HCT116 (cell line): ENCODE data around the gene SPOCK3. TPM values are rescaled to one million over a fixed set of nuclear protein-coding genes. Genes with fewer than 3 reads are reported as not detected.

Experiments
- ATAC-seq: fragments of 200-7000 bp; cut with Tn5 transposase; 2 replicates; pipeline ENCODE4 v1.9.1; 2020; ENCODE audit warnings: mild to moderate bottlenecking, moderate library complexity
- BruUV-seq: library from RNA; stranded (reverse); fragments of 400-500 nt; replicated peaks from 2 replicates; lab custom pipeline; 2021; lab: Mats Ljungman, UMichigan
- CTCF ChIA-PET: fragments of 300-600 bp; sonication (Branson Sonifier 250); formaldehyde crosslinking; loops from one replicate; lab custom pipeline; 2021; ENCODE audit warnings: antibody characterized with exemption; lab: Charles Lee
- POLR2A ChIA-PET: fragments of 300-600, 350-600 bp; sonication (Branson Sonifier 250); formaldehyde crosslinking; loops from one replicate; lab custom pipeline; 2021; ENCODE audit warnings: antibody characterized with exemption; lab: Charles Lee
- RAD21 ChIA-PET, 2 experiments: fragments of 300-600 bp; sonication (Branson Sonifier 250); formaldehyde crosslinking; loops; one replicate each; lab custom pipeline; 2023; ENCODE audit warnings: low total read pairs in 2 of 2; ENCODE audit not compliant: uncharacterized antibody in 2 of 2, unreplicated experiment in 2 of 2, low non-redundant PET in 1 of 2; lab: Charles Lee
- DNase-seq: peaks from one replicate; pipeline ENCODE4 v3.0.0-alpha.2; 2010; ENCODE audit warnings: low read depth, low spot score
- H2AFZ ChIP-seq: fragments of 200-600 bp; shearing (Covaris generic), sonication (generic); 2 replicates; pipeline ENCODE4 v1.6.1; 2017; ENCODE audit warnings: low read depth, mixed run types, mixed read lengths, antibody characterized with exemption, low read length; ENCODE audit not compliant: poor library complexity, severe bottlenecking
- H3K27ac ChIP-seq: 2 replicates; pipeline ENCODE4 v1.5.1; 2012; ENCODE audit warnings: low read depth, low read length
- H3K27me3 ChIP-seq: fragments of 200-600 bp; sonication (generic); 2 replicates; pipeline ENCODE4 v1.6.1; 2016; ENCODE audit warnings: mixed run types, low read length, mixed read lengths; ENCODE audit not compliant: insufficient read depth
- H3K36me3 ChIP-seq, 2 experiments: fragments of 200-500 bp in 1 of 2; fragments of 200-600 bp in 1 of 2; sonication (Bioruptor generic) in 1 of 2; sonication (generic) in 1 of 2; 2 replicates each; pipeline versions ENCODE4 v1.5.1 to v1.6.1; 2014 to 2016; ENCODE audit warnings: low read length in 2 of 2, inconsistent platforms in 1 of 2, mixed read lengths in 1 of 2, mixed run types in 1 of 2; ENCODE audit not compliant: insufficient read depth in 2 of 2, control insufficient read depth in 1 of 2
- H3K4me1 ChIP-seq, 2 experiments: fragments of 200-600 bp in 1 of 2; sonication (generic) in 1 of 2; 2 replicates each; pipeline versions ENCODE4 v1.5.1 to v1.6.1; 2012 to 2017; ENCODE audit warnings: low read length in 2 of 2, inconsistent platforms in 1 of 2, mild to moderate bottlenecking in 1 of 2, mixed read lengths in 1 of 2, mixed run types in 1 of 2, moderate library complexity in 1 of 2; ENCODE audit not compliant: insufficient read depth in 2 of 2, control insufficient read depth in 1 of 2
- H3K4me2 ChIP-seq: fragments of 200-600 bp; sonication (generic); 2 replicates; pipeline ENCODE4 v1.6.1; 2017; ENCODE audit warnings: mixed run types, low read length, mixed read lengths
- H3K4me3 ChIP-seq, 2 experiments: fragments of 200-600 bp in 1 of 2; sonication (generic) in 1 of 2; replicated peaks in 1 of 2; 2 replicates each; pipeline ENCODE4 v1.5.1; 2011 to 2016; ENCODE audit warnings: low read length in 2 of 2, control low read depth in 1 of 2, low read depth in 1 of 2, mild to moderate bottlenecking in 1 of 2, mixed read lengths in 1 of 2, mixed run types in 1 of 2
- H3K79me2 ChIP-seq: fragments of 200-600 bp; sonication (generic); 2 replicates; pipeline ENCODE4 v1.6.1; 2017; ENCODE audit warnings: mild to moderate bottlenecking, mixed run types, low read length, moderate library complexity, mixed read lengths; ENCODE audit not compliant: insufficient read depth
- H3K9ac ChIP-seq: fragments of 200-600 bp; sonication (generic); 2 replicates; pipeline ENCODE4 v1.6.1; 2016; ENCODE audit warnings: low read length, mixed read lengths
- H3K9me2 ChIP-seq: fragments of 200-600 bp; sonication (generic), shearing (Covaris generic); 2 replicates; pipeline ENCODE4 v1.6.1; 2017; ENCODE audit warnings: mixed run types, mild to moderate bottlenecking, moderate library complexity; ENCODE audit not compliant: insufficient read depth
- H3K9me3 ChIP-seq, 2 experiments: fragments of 200-500 bp in 1 of 2; fragments of 200-600 bp in 1 of 2; sonication (Bioruptor generic) in 1 of 2; sonication (generic) in 1 of 2; 2 replicates each; pipeline ENCODE4 v1.6.1; 2014 to 2017; ENCODE audit warnings: low read length in 2 of 2, mixed read lengths in 2 of 2, inconsistent platforms in 1 of 2, low read depth in 1 of 2, mild to moderate bottlenecking in 1 of 2, mixed run types in 1 of 2, moderate library complexity in 1 of 2; ENCODE audit not compliant: control insufficient read depth in 1 of 2, insufficient read depth in 1 of 2
- H4K20me1 ChIP-seq: fragments of 200-600 bp; sonication (generic), shearing (Covaris generic); 2 replicates; pipeline ENCODE4 v1.6.1; 2017; ENCODE audit warnings: mixed run types, mild to moderate bottlenecking, moderate library complexity; ENCODE audit not compliant: insufficient read depth
- CBX3 ChIP-seq: IDR thresholded peaks from 2 replicates; pipeline ENCODE4 v1.6.1; 2012; ENCODE audit warnings: low read depth
- CTCF ChIP-seq, 3 experiments: fragments of 200-600 bp in 1 of 3; sonication (generic) in 1 of 3; IDR thresholded peaks in 2 of 3; conservative IDR thresholded peaks in 1 of 3; 2 replicates each; pipeline ENCODE4 v1.5.1; 2012 to 2017; ENCODE audit warnings: low read depth in 2 of 3, low read length in 2 of 3, antibody characterized with exemption in 1 of 3, borderline replicate concordance in 1 of 3, control low read depth in 1 of 3, mild to moderate bottlenecking in 1 of 3, mixed read lengths in 1 of 3, mixed run types in 1 of 3, moderate library complexity in 1 of 3; ENCODE audit not compliant: insufficient read depth in 1 of 3
- EGR1 ChIP-seq: IDR thresholded peaks from 2 replicates; pipeline ENCODE4 v1.6.1; 2012; ENCODE audit warnings: low read depth
- ELF1 ChIP-seq: IDR thresholded peaks from 2 replicates; pipeline ENCODE4 v1.6.1; 2012; ENCODE audit warnings: low read depth, borderline replicate concordance
- EZH2phosphoT487 ChIP-seq: fragments of 200-600 bp; IDR thresholded peaks from 2 replicates; pipeline ENCODE4 v1.6.1; 2018; ENCODE audit warnings: antibody characterized with exemption, borderline replicate concordance
- FOSL1 ChIP-seq: IDR thresholded peaks from 2 replicates; pipeline ENCODE4 v1.6.1; 2012; ENCODE audit warnings: low read depth
- JUND ChIP-seq: IDR thresholded peaks from 2 replicates; pipeline ENCODE4 v1.6.1; 2012
- MAX ChIP-seq: IDR thresholded peaks from 2 replicates; pipeline ENCODE4 v1.6.1; 2012
- POLR2A ChIP-seq: IDR thresholded peaks from 2 replicates; pipeline ENCODE4 v1.7.0; 2011; ENCODE audit warnings: borderline replicate concordance; ENCODE audit not compliant: insufficient read depth, insufficient read length; ENCODE audit errors: extremely low read depth
- SIN3A ChIP-seq: IDR thresholded peaks from 2 replicates; pipeline ENCODE4 v1.6.1; 2012; ENCODE audit warnings: low read depth
- SRF ChIP-seq: IDR thresholded peaks from 2 replicates; pipeline ENCODE4 v1.6.1; 2012; ENCODE audit warnings: low read depth
- ZFX ChIP-seq: fragments of 450-650 bp; IDR thresholded peaks from 2 replicates; pipeline ENCODE4 v1.6.1; 2017
- ZNF274 ChIP-seq: fragments of 200-500 bp; sonication (Bioruptor generic); IDR thresholded peaks from 2 replicates; pipeline ENCODE4 v1.6.1; 2014; ENCODE audit warnings: mild to moderate bottlenecking, low read depth, low read length, inconsistent platforms
- intact Hi-C: fragments of 100-400 bp; cut with micrococcal nuclease; formaldehyde crosslinking; loops from 2 replicates; pipeline ENCODE4 v1.10.0; 2022
- total RNA-seq: library from RNA; stranded (reverse); gene quantifications from one replicate; pipeline ENCODE4 v1.2.1, GENCODE V29; 2021; ENCODE audit not compliant: unreplicated experiment

Gene SPOCK3
- total RNA-seq, 1 experiment from 2014 or later, result 1.7 TPM

GRCh38 chr4:166977596-166977995 lies 256.7 kb downstream of the SPOCK3 start:
- no TSS peak for BruUV-seq
- POLR2A ChIA-PET, result no interaction called here
- no peak for DNase-seq
- Histone ChIP-seq H3K4me2 (no peak overlapping the region), H3K9me2 (no peaks in the 10 kb centered on the region), H4K20me1 (no peaks in the 10 kb centered on the region), H3K36me3 (no peaks in the 10 kb centered on the region), H3K27me3 (no peaks in the 10 kb centered on the region), H2AFZ (no peak overlapping the region), H3K4me1 (no peaks in the 10 kb centered on the region), H3K79me2 (no peaks in the 10 kb centered on the region), H3K9ac (no peak overlapping the region), H3K4me3 (no peak overlapping the region), H3K27ac (no peak overlapping the region), H3K9me3 (no peaks in the 10 kb centered on the region)
- RAD21 ChIA-PET, result no interaction called here
- CTCF ChIA-PET, result no interaction called here
- no peak for ATAC-seq
- intact Hi-C loops, result no loop called here
- no peak for TF ChIP-seq CTCF (IDR thresholded peaks at IDR 0.05 in 2 of 3, conservative IDR thresholded peaks at IDR 0.05 in 1 of 3; ENCODE audit: borderline replicate concordance in 1 of 3, insufficient read depth in 1 of 3, low read depth in 2 of 3, low read length in 2 of 3)
- no peak for TF ChIP-seq MAX
- no peak for TF ChIP-seq ZNF274
- no peak for TF ChIP-seq SRF
- no peak for TF ChIP-seq CBX3
- TF ChIP-seq JUND, result no peak
- TF ChIP-seq ELF1, result no peak
- no peak for TF ChIP-seq ZFX
- no peak for TF ChIP-seq SIN3A
- TF ChIP-seq EZH2phosphoT487, result no peak
- no peak for TF ChIP-seq EGR1
- no peak for TF ChIP-seq FOSL1
- no peak for TF ChIP-seq POLR2A
- TF ChIP-seq, all 23 proteins: peak for 0
